ENCODE measurements around the gene PHLDB3. TPM values are rescaled to one million over a fixed set of nuclear protein-coding genes. Genes with fewer than 3 reads are reported as not detected.

PHLDB3 gene
- total RNA-seq, 1 experiment from 2014 or later = 8.5 TPM

DNA sequence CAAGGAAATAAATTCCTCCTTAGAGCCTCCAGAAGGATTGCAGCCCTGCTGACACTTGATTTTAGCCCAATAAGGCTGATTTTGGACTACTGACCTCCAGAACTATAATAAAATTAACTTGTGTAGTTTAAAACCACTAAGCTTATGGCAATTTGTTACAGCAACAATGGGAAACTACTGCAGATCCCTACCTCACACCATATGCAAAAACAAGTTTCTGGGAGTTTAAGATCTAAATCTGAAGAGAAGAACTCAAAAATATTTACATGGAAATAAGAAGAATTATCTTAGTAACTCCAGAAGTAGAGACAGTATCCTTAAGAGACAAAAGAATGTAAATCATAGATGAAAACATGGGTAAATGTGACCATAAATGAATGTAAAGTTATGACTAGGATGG is 34.4 kb upstream of the PHLDB3 start:
- Histone ChIP-seq H4K20me1 (ENCODE audit: control insufficient read depth, insufficient read depth, insufficient read length) (no peaks in the 10 kb centered on the region), H3K4me2 (ENCODE audit: insufficient read depth, insufficient read length, low read length) (no peak overlapping the region), H3K27ac (ENCODE audit: insufficient read length, low read depth, low read length) (no peak overlapping the region), H3K79me1 (ENCODE audit: insufficient read depth, low read depth, low read length, poor library complexity, severe bottlenecking) (no peaks in the 10 kb centered on the region), H3K9ac (ENCODE audit: extremely low read depth, insufficient read length, low read length) (no peak overlapping the region), H4K91ac (ENCODE audit: insufficient read length, low read depth, low read length) (no peak overlapping the region), H3K27me3 (ENCODE audit: insufficient read depth, low read length) (no peaks in the 10 kb centered on the region), H3K14ac (ENCODE audit: insufficient read depth, low read length) (no peak overlapping the region), H4K8ac (replicated peaks; ENCODE audit: insufficient read length, low read depth, low read length) (no peak overlapping the region), H2BK12ac (ENCODE audit: insufficient read length, low read depth, low read length) (no peak overlapping the region), H2BK5ac (ENCODE audit: insufficient read length, low read length) (no peak overlapping the region), H3K18ac (ENCODE audit: insufficient read length, low read depth, low read length) (no peak overlapping the region), H2BK20ac (ENCODE audit: low read depth, low read length, poor library complexity, severe bottlenecking) (no peak overlapping the region), H4K5ac (ENCODE audit: insufficient read length, low read depth, low read length) (no peak overlapping the region), H2BK15ac (ENCODE audit: low read depth, low read length) (no peak overlapping the region), H3K23ac (ENCODE audit: insufficient read length, low read depth, low read length) (no peak overlapping the region), H3K79me2 (ENCODE audit: insufficient read depth, low read length) (no peaks in the 10 kb centered on the region), H3K9me3 (ENCODE audit: control insufficient read depth, low read depth, low read length) (no peaks in the 10 kb centered on the region), H2AFZ (ENCODE audit: low read length) (no peak overlapping the region), H3K23me2 (ENCODE audit: insufficient read length, low read depth, low read length, poor library complexity, severe bottlenecking) (no peaks in the 10 kb centered on the region), H3K4ac (ENCODE audit: low read depth, low read length) (no peak overlapping the region), H2BK120ac (ENCODE audit: low read depth, low read length, poor library complexity, severe bottlenecking) (no peak overlapping the region), H2AK5ac (ENCODE audit: insufficient read length, low read length) (no peak overlapping the region), H3T11ph (ENCODE audit: low read length) (no peak overlapping the region), H3K4me1 (ENCODE audit: insufficient read depth, low read length) (no peaks in the 10 kb centered on the region), H3K56ac (ENCODE audit: insufficient read length, low read depth, low read length) (no peak overlapping the region)
- TF ChIP-seq, protein P1, sequence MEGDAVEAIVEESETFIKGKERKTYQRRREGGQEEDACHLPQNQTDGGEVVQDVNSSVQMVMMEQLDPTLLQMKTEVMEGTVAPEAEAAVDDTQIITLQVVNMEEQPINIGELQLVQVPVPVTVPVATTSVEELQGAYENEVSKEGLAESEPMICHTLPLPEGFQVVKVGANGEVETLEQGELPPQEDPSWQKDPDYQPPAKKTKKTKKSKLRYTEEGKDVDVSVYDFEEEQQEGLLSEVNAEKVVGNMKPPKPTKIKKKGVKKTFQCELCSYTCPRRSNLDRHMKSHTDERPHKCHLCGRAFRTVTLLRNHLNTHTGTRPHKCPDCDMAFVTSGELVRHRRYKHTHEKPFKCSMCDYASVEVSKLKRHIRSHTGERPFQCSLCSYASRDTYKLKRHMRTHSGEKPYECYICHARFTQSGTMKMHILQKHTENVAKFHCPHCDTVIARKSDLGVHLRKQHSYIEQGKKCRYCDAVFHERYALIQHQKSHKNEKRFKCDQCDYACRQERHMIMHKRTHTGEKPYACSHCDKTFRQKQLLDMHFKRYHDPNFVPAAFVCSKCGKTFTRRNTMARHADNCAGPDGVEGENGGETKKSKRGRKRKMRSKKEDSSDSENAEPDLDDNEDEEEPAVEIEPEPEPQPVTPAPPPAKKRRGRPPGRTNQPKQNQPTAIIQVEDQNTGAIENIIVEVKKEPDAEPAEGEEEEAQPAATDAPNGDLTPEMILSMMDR (conservative IDR thresholded peaks at IDR 0.05) = no peak
- peaks cover 6 to 7% of the 10 kb centered on the region in 2 experiments; a peak in 4 of 5 replicates for H3K9me3 Mint-ChIP-seq
- H3K4me3 Mint-ChIP-seq = no peak overlapping the region
- H3K36me3 Mint-ChIP-seq (ENCODE audit: insufficient read depth in 1 of 3, low read depth in 3 of 3) = peaks cover 43 to 74% (median 64%) of the 10 kb centered on the region in 3 experiments
- no peaks in the 10 kb centered on the region; the same call in 1 of the 2 replicates for H3K27me3 Mint-ChIP-seq (ENCODE audit: low read depth)
- peaks cover 13% of the 10 kb centered on the region in 2 experiments for H3K4me1 Mint-ChIP-seq
- no peak overlapping the region for H3K27ac Mint-ChIP-seq
- DNase-seq = no peak
